Epithelial cell of proximal tubule (primary cell): Measurements from ENCODE around the gene EPHB6. TPM values are rescaled to one million over a fixed set of nuclear protein-coding genes. Genes with fewer than 3 reads are reported as not detected.

Experiments used
- DNase-seq: peaks from one replicate; pipeline ENCODE4 v3.0.0-alpha.2; 2011; ENCODE audit warnings: low read depth
- H3K4me3 ChIP-seq: 2 replicates; pipeline ENCODE4 v1.5.1; 2011; ENCODE audit warnings: low read depth, mild to moderate bottlenecking, low read length
- total RNA-seq: library from RNA; depleted of rRNA; stranded (reverse); fragments of >200 nt; gene quantifications from 2 replicates; pipeline ENCODE4 v1.2.3, GENCODE V29; 2015
- TF ChIP-seq, protein P1 (sequence below): conservative IDR thresholded peaks from 2 replicates; pipeline ENCODE4 v1.5.1; 2012; ENCODE audit warnings: low read depth, mild to moderate bottlenecking, low read length

The EPHB6 gene
- total RNA-seq, 1 donor from 2014 or later = 0.75 TPM

DNA sequence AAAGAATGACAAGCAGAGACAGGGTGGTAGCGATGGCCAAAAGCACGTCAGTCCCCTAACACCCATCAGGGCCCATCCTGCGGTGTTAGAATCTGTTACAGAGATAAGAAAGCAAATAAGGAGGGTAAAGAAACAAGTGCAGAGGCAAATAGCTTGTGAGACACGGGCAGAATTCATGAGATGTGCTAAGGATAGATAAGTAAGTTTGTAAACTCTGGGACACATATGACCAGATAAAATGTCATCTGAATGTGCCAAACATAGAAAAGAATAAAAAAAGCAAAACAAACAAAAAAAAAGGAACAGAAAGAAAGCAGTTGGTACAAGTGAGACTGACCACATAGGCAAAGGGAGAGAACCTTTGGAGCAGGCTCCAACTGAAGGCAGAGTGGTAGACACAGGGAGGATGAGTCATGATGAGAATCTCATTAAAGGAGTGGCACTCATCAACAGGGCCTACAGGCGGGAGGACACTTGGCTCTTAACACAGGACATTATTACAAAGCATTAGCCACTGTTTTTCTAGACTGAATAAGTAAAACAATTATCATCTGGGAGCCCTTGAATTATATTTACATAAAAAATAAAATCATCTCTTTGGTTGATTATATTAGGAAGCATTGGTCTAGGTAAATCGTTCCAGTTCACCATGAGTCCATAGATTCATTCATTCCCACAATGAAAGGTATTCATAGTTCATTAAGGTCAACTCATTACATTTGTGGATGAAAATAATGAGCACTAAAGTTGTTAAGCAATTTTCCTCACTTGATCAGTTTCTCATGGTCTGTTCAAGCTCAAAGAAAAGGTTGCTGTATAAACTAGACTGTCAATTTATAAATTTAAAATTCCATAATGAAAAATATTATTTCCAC, 21.5 kb upstream of the EPHB6 start:
- H3K4me3 ChIP-seq = no peak overlapping the region
- TF ChIP-seq, protein P1, sequence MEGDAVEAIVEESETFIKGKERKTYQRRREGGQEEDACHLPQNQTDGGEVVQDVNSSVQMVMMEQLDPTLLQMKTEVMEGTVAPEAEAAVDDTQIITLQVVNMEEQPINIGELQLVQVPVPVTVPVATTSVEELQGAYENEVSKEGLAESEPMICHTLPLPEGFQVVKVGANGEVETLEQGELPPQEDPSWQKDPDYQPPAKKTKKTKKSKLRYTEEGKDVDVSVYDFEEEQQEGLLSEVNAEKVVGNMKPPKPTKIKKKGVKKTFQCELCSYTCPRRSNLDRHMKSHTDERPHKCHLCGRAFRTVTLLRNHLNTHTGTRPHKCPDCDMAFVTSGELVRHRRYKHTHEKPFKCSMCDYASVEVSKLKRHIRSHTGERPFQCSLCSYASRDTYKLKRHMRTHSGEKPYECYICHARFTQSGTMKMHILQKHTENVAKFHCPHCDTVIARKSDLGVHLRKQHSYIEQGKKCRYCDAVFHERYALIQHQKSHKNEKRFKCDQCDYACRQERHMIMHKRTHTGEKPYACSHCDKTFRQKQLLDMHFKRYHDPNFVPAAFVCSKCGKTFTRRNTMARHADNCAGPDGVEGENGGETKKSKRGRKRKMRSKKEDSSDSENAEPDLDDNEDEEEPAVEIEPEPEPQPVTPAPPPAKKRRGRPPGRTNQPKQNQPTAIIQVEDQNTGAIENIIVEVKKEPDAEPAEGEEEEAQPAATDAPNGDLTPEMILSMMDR = no peak
- DNase-seq = no peak

DNA sequence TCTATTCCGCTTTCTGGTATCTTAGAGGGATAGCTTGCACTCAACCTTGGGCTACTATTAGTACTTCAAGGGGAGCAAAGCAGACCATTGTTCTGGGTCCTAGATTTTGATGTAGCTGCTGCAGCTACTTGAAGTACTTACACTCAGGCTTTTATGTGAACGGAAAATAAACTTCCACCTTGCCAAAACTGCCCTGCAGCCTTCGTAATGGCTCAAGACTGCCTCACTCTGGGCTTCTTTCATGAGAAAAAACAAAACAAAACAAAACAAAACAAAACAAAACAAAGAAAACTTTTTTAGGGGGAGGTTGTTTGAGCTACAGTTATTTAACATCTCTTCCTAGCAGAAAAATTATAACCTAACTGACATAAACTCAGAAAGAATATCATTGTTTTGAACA, 19.4 kb upstream of the EPHB6 start:
- TF ChIP-seq, protein P1 = no peak
- DNase-seq = no peak
- no peak overlapping the region for H3K4me3 ChIP-seq

DNA sequence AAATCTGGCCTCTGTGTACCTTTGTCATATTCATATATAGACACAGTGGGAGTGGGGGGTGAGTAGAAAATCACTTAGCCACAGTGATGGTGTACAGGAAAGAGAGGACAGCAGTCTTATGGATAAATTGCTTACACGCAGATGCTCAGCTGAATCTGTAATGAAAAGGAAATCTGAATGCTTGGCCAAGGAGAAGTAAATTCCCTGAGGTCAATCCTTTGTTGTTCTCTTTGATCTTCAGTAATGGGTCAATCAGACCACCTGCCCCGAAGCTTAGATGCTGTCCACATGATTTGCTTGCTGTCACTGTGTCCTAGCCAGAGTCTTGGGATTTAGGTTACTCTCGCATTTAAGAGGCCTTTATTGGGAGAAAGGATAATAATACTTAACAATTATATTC, 18.4 kb upstream of the EPHB6 start:
- no peak overlapping the region for H3K4me3 ChIP-seq
- DNase-seq = no peak
- TF ChIP-seq, protein P1 = no peak

DNA sequence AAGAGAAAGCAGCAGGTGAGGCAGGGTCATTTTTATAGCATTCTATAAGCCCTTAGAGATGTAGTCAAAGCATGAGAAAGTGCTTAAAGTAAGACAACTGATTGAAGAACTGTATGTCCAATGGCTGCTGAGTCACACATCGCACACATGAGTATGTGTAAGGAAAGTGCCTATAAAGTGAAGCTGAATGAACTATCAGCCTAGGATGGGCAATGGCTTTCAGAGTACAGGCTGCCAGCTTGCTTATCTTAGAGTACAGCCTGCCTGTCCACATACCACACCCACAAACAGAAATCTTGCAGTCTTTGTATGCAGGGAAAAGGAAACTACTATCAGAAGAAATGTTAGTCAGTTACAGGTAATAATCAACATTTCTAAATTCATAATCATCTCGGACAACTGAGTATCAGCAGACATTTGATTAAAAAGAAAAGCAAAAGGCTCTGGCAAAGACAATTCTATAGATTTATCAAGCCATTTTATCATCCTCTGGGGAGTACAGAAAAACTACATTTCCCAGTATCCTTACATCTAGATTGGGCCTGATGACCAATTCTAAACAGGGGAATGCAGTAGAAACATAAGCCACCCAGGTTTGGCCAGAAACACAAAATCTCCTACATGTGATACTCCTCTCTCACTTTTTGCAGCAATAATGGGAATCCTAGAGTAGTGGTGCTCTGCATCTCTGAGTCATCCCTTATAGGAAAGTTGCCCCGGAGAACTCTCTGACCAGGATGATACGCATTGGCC, 16.2 kb upstream of the EPHB6 start:
- no peak for DNase-seq
- no peak overlapping the region for H3K4me3 ChIP-seq
- TF ChIP-seq, protein P1 = no peak

DNA sequence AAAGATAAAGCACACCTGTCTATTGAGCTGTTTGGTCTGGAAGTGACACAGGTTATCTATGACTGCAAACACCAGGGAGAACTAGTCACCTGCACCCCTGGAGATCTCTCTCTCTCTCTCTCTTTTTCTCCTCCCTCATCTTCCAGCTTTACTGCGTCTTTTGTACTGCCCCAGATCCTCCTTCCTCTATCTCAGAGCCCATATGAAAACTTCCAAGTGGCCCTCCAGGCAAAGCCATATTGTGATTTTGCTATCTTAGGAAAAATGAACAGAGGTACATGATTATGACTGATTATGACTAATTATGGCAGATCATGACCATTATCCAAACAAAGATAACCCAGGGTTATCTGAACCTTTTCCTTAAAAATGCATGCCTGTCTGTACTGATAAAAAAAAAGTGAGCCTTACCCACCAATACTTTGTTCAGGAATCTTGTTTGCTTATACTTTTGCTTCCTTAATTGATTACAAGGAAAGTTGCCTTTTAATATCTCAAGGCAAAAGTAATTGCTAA, 12.6 kb upstream of the EPHB6 start:
- TF ChIP-seq, protein P1 = no peak
- DNase-seq = no peak
- no peak overlapping the region for H3K4me3 ChIP-seq

DNA sequence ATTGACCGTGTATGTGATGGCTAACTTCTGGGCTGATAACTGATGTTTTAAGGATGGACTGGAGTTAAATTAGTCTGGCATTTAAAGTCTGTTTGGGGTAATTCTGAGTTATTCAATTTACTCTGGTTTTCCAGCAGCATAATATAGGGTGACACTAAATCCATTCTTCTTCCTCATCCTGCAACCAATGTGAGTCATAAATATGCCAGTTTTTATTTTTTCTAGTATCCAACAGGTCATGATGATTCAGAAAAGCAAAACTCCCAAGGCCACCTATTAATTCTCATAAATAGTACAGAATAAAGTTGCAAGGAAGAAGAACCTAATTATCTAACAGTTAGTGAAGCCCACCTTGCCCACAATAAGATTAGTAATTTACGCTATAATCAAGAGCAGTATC, 7.5 kb upstream of the EPHB6 start:
- TF ChIP-seq, protein P1 = no peak
- H3K4me3 ChIP-seq = no peak overlapping the region
- DNase-seq = no peak
